ENCODE data around the gene PSME2. TPM values are rescaled to one million over a fixed set of nuclear protein-coding genes. Genes with fewer than 3 reads are reported as not detected.

PSME2 gene
- total RNA-seq, 2 donors from 2014 or later, result 106 to 112 TPM

DNA sequence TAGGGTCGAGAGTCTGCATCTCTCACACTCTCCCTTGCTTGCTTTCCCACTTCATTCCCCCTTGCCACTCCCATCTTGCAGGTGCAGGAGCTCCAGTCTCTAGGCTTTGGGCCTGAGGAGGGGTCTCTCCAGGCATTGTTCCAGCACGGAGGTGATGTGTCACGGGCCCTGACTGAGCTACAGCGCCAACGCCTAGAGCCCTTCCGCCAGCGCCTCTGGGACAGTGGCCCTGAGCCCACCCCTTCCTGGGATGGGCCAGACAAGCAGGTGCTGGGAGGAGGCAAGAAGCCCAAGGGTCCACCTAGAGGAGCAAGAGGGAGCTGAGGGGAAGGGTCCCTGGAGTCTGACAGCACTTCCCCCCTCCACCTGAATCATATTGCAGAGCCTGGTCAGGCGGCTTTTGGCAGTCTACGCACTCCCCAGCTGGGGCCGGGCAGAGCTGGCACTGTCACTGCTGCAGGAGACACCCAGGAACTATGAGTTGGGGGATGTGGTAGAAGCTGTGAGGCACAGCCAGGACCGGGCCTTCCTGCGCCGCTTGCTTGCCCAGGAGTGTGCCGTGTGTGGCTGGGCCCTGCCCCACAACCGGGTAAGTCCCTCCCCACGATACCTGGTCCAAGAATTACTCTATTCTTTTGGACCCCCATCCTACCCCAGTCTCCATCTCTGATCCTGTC lies 5.1 kb upstream of the PSME2 start:
- H3K9ac ChIP-seq (ENCODE audit: extremely low read depth, low read length, poor library complexity, severe bottlenecking), result no peak overlapping the region

DNA sequence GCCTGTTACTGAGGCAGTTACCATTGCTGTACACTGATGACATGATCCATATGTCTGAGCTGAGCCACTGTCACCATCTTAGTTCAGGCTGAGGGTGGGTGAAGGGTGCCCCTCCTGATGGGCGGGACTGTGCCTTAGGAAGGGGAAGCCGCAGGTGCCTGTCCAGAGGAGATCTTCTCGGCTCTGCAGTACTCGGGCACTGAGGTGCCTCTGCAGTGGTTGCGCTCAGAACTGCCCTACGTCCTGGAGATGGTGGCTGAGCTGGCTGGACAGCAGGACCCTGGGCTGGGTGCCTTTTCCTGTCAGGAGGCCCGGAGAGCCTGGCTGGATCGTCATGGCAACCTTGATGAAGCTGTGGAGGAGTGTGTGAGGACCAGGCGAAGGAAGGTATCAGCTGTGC lies 4.6 kb upstream of the PSME2 start:
- TF ChIP-seq, protein P1, sequence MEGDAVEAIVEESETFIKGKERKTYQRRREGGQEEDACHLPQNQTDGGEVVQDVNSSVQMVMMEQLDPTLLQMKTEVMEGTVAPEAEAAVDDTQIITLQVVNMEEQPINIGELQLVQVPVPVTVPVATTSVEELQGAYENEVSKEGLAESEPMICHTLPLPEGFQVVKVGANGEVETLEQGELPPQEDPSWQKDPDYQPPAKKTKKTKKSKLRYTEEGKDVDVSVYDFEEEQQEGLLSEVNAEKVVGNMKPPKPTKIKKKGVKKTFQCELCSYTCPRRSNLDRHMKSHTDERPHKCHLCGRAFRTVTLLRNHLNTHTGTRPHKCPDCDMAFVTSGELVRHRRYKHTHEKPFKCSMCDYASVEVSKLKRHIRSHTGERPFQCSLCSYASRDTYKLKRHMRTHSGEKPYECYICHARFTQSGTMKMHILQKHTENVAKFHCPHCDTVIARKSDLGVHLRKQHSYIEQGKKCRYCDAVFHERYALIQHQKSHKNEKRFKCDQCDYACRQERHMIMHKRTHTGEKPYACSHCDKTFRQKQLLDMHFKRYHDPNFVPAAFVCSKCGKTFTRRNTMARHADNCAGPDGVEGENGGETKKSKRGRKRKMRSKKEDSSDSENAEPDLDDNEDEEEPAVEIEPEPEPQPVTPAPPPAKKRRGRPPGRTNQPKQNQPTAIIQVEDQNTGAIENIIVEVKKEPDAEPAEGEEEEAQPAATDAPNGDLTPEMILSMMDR (conservative IDR thresholded peaks at IDR 0.05), result no peak
- Mint-ChIP-seq H3K9me3 (no peaks in the 10 kb centered on the region), H3K4me3 (no peak overlapping the region), H3K36me3 (ENCODE audit: low read depth) (peaks cover 57% of the 10 kb centered on the region), H3K4me1 (peaks cover 12% of the 10 kb centered on the region), H3K27me3 (ENCODE audit: insufficient read depth) (no peaks in the 10 kb centered on the region), H3K27ac (no peak overlapping the region)
- H3K4me3 ChIP-seq (ENCODE audit: low read length), result no peak overlapping the region
- H3K9ac ChIP-seq (ENCODE audit: extremely low read depth, low read length, poor library complexity, severe bottlenecking), result no peak overlapping the region
- WGBS, 2 experiments (ENCODE audit: insufficient coverage in 1 of 2, insufficient read length in 1 of 2), result 92 to 94% methylated on average over 4 to 9 of the region's 9 CpGs
- no peak overlapping the region for H3K27ac ChIP-seq (ENCODE audit: low read depth, low read length)
- no peaks in the 10 kb centered on the region for H3K27me3 ChIP-seq (ENCODE audit: control insufficient read depth, insufficient read depth, low read length, poor library complexity, severe bottlenecking)
- H3K9me3 ChIP-seq (ENCODE audit: control insufficient read depth, low read length), result no peaks in the 10 kb centered on the region
- peaks cover 59% of the 10 kb centered on the region for H3K36me3 ChIP-seq (ENCODE audit: control insufficient read depth, insufficient read depth, low read length)
- DNase-seq, result no peak
- peaks cover 6% of the 10 kb centered on the region for H3K4me1 ChIP-seq (ENCODE audit: control insufficient read depth, insufficient read depth, low read length)

More for the DNA sequence above, 5.1 kb upstream of the PSME2 start:
- TF ChIP-seq, protein P1 (conservative IDR thresholded peaks at IDR 0.05), result no peak
- Histone ChIP-seq H3K4me3 (ENCODE audit: low read length) (no peak overlapping the region), H3K27me3 (ENCODE audit: control insufficient read depth, insufficient read depth, low read length, poor library complexity, severe bottlenecking) (no peaks in the 10 kb centered on the region), H3K4me1 (ENCODE audit: control insufficient read depth, insufficient read depth, low read length) (peaks cover 6% of the 10 kb centered on the region), H3K9me3 (ENCODE audit: control insufficient read depth, low read length) (no peaks in the 10 kb centered on the region), H3K27ac (ENCODE audit: low read depth, low read length) (no peak overlapping the region), H3K36me3 (ENCODE audit: control insufficient read depth, insufficient read depth, low read length) (peaks cover 60% of the 10 kb centered on the region)
- no peaks in the 10 kb centered on the region for H3K9me3 Mint-ChIP-seq
- H3K36me3 Mint-ChIP-seq (ENCODE audit: low read depth), result peaks cover 59% of the 10 kb centered on the region
- DNase-seq, result no peak
- WGBS, 2 experiments (ENCODE audit: insufficient coverage in 1 of 2, insufficient read length in 1 of 2), result 93 to 94% methylated on average over 6 to 16 of the region's 16 CpGs
- H3K27ac Mint-ChIP-seq, result no peak overlapping the region
- no peak overlapping the region for H3K4me3 Mint-ChIP-seq
- H3K27me3 Mint-ChIP-seq (ENCODE audit: insufficient read depth), result no peaks in the 10 kb centered on the region
- H3K4me1 Mint-ChIP-seq, result peaks cover 10% of the 10 kb centered on the region

DNA sequence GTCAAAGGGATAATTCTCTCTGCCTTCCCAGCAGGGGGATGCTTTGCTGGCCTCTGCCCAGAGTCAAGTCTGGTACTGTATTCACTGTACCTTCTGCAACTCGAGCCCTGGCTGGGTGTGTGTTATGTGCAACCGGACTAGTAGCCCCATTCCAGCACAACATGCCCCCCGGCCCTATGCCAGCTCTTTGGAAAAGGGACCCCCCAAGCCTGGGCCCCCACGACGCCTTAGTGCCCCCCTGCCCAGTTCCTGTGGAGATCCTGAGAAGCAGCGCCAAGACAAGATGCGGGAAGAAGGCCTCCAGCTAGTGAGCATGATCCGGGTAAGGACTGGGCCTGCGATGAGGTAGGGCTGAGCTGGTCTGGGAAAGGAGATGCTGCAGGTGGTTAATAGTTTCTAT lies 4.2 kb upstream of the PSME2 start:
- no peaks in the 10 kb centered on the region for H3K27me3 ChIP-seq (ENCODE audit: control insufficient read depth, insufficient read depth, low read length, poor library complexity, severe bottlenecking)
- no peak overlapping the region for H3K4me3 ChIP-seq (ENCODE audit: low read length)
- DNase-seq, result no peak
- TF ChIP-seq, protein P1 (conservative IDR thresholded peaks at IDR 0.05), result no peak
- Mint-ChIP-seq H3K27ac (no peak overlapping the region), H3K9me3 (no peaks in the 10 kb centered on the region), H3K36me3 (ENCODE audit: low read depth) (peaks cover 53% of the 10 kb centered on the region), H3K4me3 (no peak overlapping the region), H3K27me3 (ENCODE audit: insufficient read depth) (no peaks in the 10 kb centered on the region), H3K4me1 (peaks cover 16% of the 10 kb centered on the region)
- peaks cover 6% of the 10 kb centered on the region for H3K4me1 ChIP-seq (ENCODE audit: control insufficient read depth, insufficient read depth, low read length)
- H3K36me3 ChIP-seq (ENCODE audit: control insufficient read depth, insufficient read depth, low read length), result peaks cover 55% of the 10 kb centered on the region
- no peaks in the 10 kb centered on the region for H3K9me3 ChIP-seq (ENCODE audit: control insufficient read depth, low read length)
- no peak overlapping the region for H3K9ac ChIP-seq (ENCODE audit: extremely low read depth, low read length, poor library complexity, severe bottlenecking)
- no peak overlapping the region for H3K27ac ChIP-seq (ENCODE audit: low read depth, low read length)
- 97 to 99% methylated on average over 7 to 9 of the region's 9 CpGs for WGBS, 2 experiments (ENCODE audit: insufficient coverage in 1 of 2, insufficient read length in 1 of 2)
